CD14-positive monocyte (primary cell): ENCODE measurements around the gene LKAAEAR1. TPM values are rescaled to one million over a fixed set of nuclear protein-coding genes. Genes with fewer than 3 reads are reported as not detected.

Experiments
- DNase-seq, 3 donors: peaks; one replicate each; pipeline ENCODE4 v3.0.0-alpha.2; 2011 to 2022
- H2AFZ ChIP-seq: 2 replicates; pipeline ENCODE4 v1.6.0; 2012; ENCODE audit warnings: mild to moderate bottlenecking, low read depth, low read length, inconsistent platforms; ENCODE audit not compliant: insufficient read depth, poor library complexity, severe bottlenecking
- H3K27ac ChIP-seq, 2 donors: 1 replicate in 1 of 2; 2 replicates in 1 of 2; pipeline ENCODE4 v1.5.1; 2012 to 2013; ENCODE audit warnings: low read length in 2 of 2, control low read depth in 1 of 2, inconsistent platforms in 1 of 2, low read depth in 1 of 2, mild to moderate bottlenecking in 1 of 2
- H3K27me3 ChIP-seq, 2 donors: one replicate each; pipeline versions ENCODE4 v1.6.0 to v1.6.1; 2011 to 2013; ENCODE audit warnings: low read length in 2 of 2; ENCODE audit not compliant: control insufficient read depth in 2 of 2, insufficient read depth in 2 of 2
- H3K36me3 ChIP-seq, 2 donors: replicated peaks in 1 of 2; 1 replicate in 1 of 2; 2 replicates in 1 of 2; pipeline versions ENCODE4 v1.5.1 to v1.6.1; 2012 to 2013; ENCODE audit warnings: low read length in 2 of 2, control low read depth in 1 of 2, inconsistent platforms in 1 of 2, mild to moderate bottlenecking in 1 of 2; ENCODE audit not compliant: insufficient read depth in 2 of 2, control insufficient read depth in 1 of 2
- H3K4me1 ChIP-seq, 2 donors: 1 replicate in 1 of 2; 2 replicates in 1 of 2; pipeline versions ENCODE4 v1.5.1 to v1.6.1; 2012 to 2013; ENCODE audit warnings: low read length in 2 of 2, control low read depth in 1 of 2, inconsistent platforms in 1 of 2, mild to moderate bottlenecking in 1 of 2, moderate library complexity in 1 of 2; ENCODE audit not compliant: insufficient read depth in 2 of 2, control insufficient read depth in 1 of 2
- H3K4me2 ChIP-seq: replicated peaks from 2 replicates; pipeline ENCODE3; 2012; ENCODE audit warnings: low read length, moderate library complexity, mild to moderate bottlenecking; ENCODE audit not compliant: poor library complexity, severe bottlenecking; ENCODE audit errors: extremely low read depth
- H3K4me3 ChIP-seq, 3 experiments: fragments of 200-600 bp in 1 of 3; sonication (generic) in 1 of 3; replicated peaks in 1 of 3; 1 replicate in 2 of 3; 2 replicates in 1 of 3; pipeline ENCODE4 v1.5.1; 2011 to 2013; ENCODE audit warnings: low read length in 3 of 3, mild to moderate bottlenecking in 3 of 3, control low read depth in 2 of 3, low read depth in 2 of 3, inconsistent platforms in 1 of 3, moderate library complexity in 1 of 3
- H3K79me2 ChIP-seq: 2 replicates; pipeline ENCODE4 v1.6.0; 2012; ENCODE audit warnings: mild to moderate bottlenecking, control low read depth, inconsistent platforms, low read length, moderate library complexity; ENCODE audit not compliant: insufficient read depth
- H3K9ac ChIP-seq: 2 replicates; pipeline ENCODE4 v1.6.0; 2017; ENCODE audit warnings: low read length, mild to moderate bottlenecking; ENCODE audit not compliant: insufficient read depth, poor library complexity, severe bottlenecking
- H3K9me3 ChIP-seq, 2 donors: replicated peaks in 1 of 2; 1 replicate in 1 of 2; 2 replicates in 1 of 2; pipeline versions ENCODE4 v1.5.1 to v1.6.1; 2012 to 2013; ENCODE audit warnings: low read length in 2 of 2, control low read depth in 1 of 2; ENCODE audit not compliant: control insufficient read depth in 1 of 2, insufficient read depth in 1 of 2
- H4K20me1 ChIP-seq: 2 replicates; pipeline ENCODE4 v1.6.0; 2012; ENCODE audit warnings: mild to moderate bottlenecking, low read length, control low read depth, moderate library complexity; ENCODE audit not compliant: insufficient read depth
- H3K27ac Mint-ChIP-seq, 7 donors: one replicate each; pipeline ENCODE4 v1.8.0; 2020; ENCODE audit warnings: mild to moderate bottlenecking in 7 of 7, mixed read lengths in 7 of 7, moderate library complexity in 6 of 7, inconsistent platforms in 2 of 7
- H3K27me3 Mint-ChIP-seq, 3 donors: one replicate each; pipeline ENCODE4 v1.8.0; 2021 to 2022; ENCODE audit warnings: low read depth in 3 of 3, mild to moderate bottlenecking in 3 of 3, mixed read lengths in 3 of 3, moderate library complexity in 3 of 3, inconsistent platforms in 1 of 3
- H3K36me3 Mint-ChIP-seq, 2 donors: one replicate each; pipeline ENCODE4 v1.8.0; 2020; ENCODE audit warnings: mixed read lengths in 2 of 2, inconsistent platforms in 1 of 2, mild to moderate bottlenecking in 1 of 2
- H3K4me1 Mint-ChIP-seq: one replicate; pipeline ENCODE4 v1.8.0; 2020; ENCODE audit warnings: mild to moderate bottlenecking, mixed read lengths
- H3K4me3 Mint-ChIP-seq, 2 donors: one replicate each; pipeline ENCODE4 v1.8.0; 2020; ENCODE audit warnings: mild to moderate bottlenecking in 2 of 2, mixed read lengths in 2 of 2, moderate library complexity in 1 of 2
- H3K9me3 Mint-ChIP-seq, 7 donors: one replicate each; pipeline ENCODE4 v1.8.0; 2020 to 2022; ENCODE audit warnings: mixed read lengths in 7 of 7, mild to moderate bottlenecking in 6 of 7, moderate library complexity in 6 of 7, inconsistent platforms in 2 of 7
- WGBS: methylation state at CpG from one replicate; pipeline ENCODE4 v1.1.5; 2013; ENCODE audit warnings: missing lambda C conversion rate; ENCODE audit not compliant: insufficient coverage; 5-methylcytosine and 5-hydroxymethylcytosine counted together
- intact Hi-C, 2 donors: fragments of 100-400 bp; cut with micrococcal nuclease; formaldehyde crosslinking; loops; one replicate each; pipeline versions ENCODE4 v1.15.0 to v1.15.1; 2023
- polyA plus RNA-seq, 3 donors: library from polyadenylated mRNA; depleted of rRNA in 1 of 3; unstranded in 2 of 3; stranded (reverse) in 1 of 3; fragments of 300-500 nt in 2 of 3; fragments of >200 nt in 1 of 3; fragmentation: Illumina TruSeq in 2 of 3; gene quantifications; 1 replicate in 2 of 3; 2 replicates in 1 of 3; pipeline ENCODE4 v1.2.3, GENCODE V29; 2012 to 2021
- TF ChIP-seq, protein P1 (sequence below): fragments of 200-600 bp; IDR thresholded peaks from one replicate; pipeline ENCODE4 v1.8.0; 2022; ENCODE audit warnings: antibody characterized with exemption, mild to moderate bottlenecking

Gene LKAAEAR1
- polyA plus RNA-seq, 3 donors: 0.61 to 0.86 (median 0.64) TPM

DNA sequence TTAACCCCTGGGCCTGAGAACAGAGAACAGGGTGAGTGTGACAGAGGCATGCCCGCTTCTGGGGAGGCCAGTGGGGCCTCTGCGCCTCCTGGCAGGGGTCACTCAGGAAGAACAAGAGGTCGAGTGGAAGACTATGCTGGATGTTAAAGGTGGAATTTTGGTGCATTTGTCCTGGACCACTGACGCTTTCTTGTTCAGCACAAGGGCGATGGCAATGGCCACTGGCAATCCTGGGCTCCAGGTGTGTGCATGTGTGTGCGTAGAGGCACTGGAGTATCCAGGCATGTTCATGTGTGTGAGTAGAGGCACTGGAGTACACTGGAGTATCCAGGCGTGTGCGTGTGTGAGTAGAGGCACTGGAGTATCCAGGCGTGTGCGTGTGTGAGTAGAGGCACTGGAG lies 46.7 kb upstream of the LKAAEAR1 start:
- Histone ChIP-seq H3K4me3 (no peak overlapping the region), H3K4me2 (no peak overlapping the region), H3K9me3 (no peaks in the 10 kb centered on the region), H3K79me2 (no peaks in the 10 kb centered on the region), H4K20me1 (no peaks in the 10 kb centered on the region), H3K27ac (no peak overlapping the region), H3K36me3 (no peaks in the 10 kb centered on the region), H3K27me3 (no peaks in the 10 kb centered on the region), H2AFZ (no peak overlapping the region), H3K9ac (no peak overlapping the region), H3K4me1 (no peaks in the 10 kb centered on the region)
- intact Hi-C loops: no loop called here
- Mint-ChIP-seq H3K27ac (no peak overlapping the region), H3K27me3 (peaks cover 4 to 9% (median 9%) of the 10 kb centered on the region in 3 donors), H3K36me3 (no peaks in the 10 kb centered on the region), H3K4me3 (no peak overlapping the region), H3K4me1 (no peaks in the 10 kb centered on the region), H3K9me3 (peaks cover 0 to 3% (median 0%) of the 10 kb centered on the region in 7 donors)
- TF ChIP-seq, protein P1, sequence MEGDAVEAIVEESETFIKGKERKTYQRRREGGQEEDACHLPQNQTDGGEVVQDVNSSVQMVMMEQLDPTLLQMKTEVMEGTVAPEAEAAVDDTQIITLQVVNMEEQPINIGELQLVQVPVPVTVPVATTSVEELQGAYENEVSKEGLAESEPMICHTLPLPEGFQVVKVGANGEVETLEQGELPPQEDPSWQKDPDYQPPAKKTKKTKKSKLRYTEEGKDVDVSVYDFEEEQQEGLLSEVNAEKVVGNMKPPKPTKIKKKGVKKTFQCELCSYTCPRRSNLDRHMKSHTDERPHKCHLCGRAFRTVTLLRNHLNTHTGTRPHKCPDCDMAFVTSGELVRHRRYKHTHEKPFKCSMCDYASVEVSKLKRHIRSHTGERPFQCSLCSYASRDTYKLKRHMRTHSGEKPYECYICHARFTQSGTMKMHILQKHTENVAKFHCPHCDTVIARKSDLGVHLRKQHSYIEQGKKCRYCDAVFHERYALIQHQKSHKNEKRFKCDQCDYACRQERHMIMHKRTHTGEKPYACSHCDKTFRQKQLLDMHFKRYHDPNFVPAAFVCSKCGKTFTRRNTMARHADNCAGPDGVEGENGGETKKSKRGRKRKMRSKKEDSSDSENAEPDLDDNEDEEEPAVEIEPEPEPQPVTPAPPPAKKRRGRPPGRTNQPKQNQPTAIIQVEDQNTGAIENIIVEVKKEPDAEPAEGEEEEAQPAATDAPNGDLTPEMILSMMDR: no peak
- 98% methylated on average over 10 of the region's 10 CpGs for WGBS
- no peak for DNase-seq

GRCh38 chr20:64130271-64130670 lies 46.1 kb upstream of the LKAAEAR1 start:
- H3K36me3 ChIP-seq: no peaks in the 10 kb centered on the region
- H3K79me2 ChIP-seq: no peaks in the 10 kb centered on the region
- Mint-ChIP-seq H3K4me3 (no peak overlapping the region), H3K36me3 (no peaks in the 10 kb centered on the region), H3K27me3 (peaks cover 5 to 9% (median 9%) of the 10 kb centered on the region in 3 donors), H3K27ac (no peak overlapping the region), H3K9me3 (peaks cover 0 to 3% (median 0%) of the 10 kb centered on the region in 7 donors), H3K4me1 (no peaks in the 10 kb centered on the region)
- TF ChIP-seq, protein P1: no peak
- H3K4me3 ChIP-seq: no peak overlapping the region
- no peak overlapping the region for H2AFZ ChIP-seq
- no peaks in the 10 kb centered on the region for H3K4me1 ChIP-seq
- no peaks in the 10 kb centered on the region for H3K27me3 ChIP-seq
- no peaks in the 10 kb centered on the region for H4K20me1 ChIP-seq
- no peaks in the 10 kb centered on the region for H3K9me3 ChIP-seq
- intact Hi-C loops: no loop called here
- no peak overlapping the region for H3K9ac ChIP-seq
- H3K4me2 ChIP-seq: no peak overlapping the region
- no peak overlapping the region for H3K27ac ChIP-seq
- WGBS: 67% methylated on average over 3 of the region's 5 CpGs
- DNase-seq: no peak
